PFSK-1 (cell line): Measurements from ENCODE around the gene TMEM229B.

Experiments
- FOXP2 ChIP-seq: optimal IDR thresholded peaks from 2 replicates; pipeline ENCODE3; 2011; ENCODE audit warnings: borderline replicate concordance, control low read depth, inconsistent platforms; ENCODE audit not compliant: insufficient read depth; ENCODE audit errors: extremely low read length, extremely low read depth
- POLR2AphosphoS5 ChIP-seq: IDR thresholded peaks from 2 replicates; pipeline ENCODE4 v1.6.1; 2012; ENCODE audit warnings: low read depth, mild to moderate bottlenecking, control low read depth, low read length, moderate library complexity
- REST ChIP-seq, 2 experiments: IDR thresholded peaks; 2 replicates each; pipeline versions ENCODE4 v1.6.1 to v1.8.0; 2011 to 2012; ENCODE audit warnings: low read depth in 2 of 2, low read length in 2 of 2, control low read depth in 1 of 2, inconsistent platforms in 1 of 2, mild to moderate bottlenecking in 1 of 2, moderate library complexity in 1 of 2; ENCODE audit not compliant: insufficient read depth in 1 of 2
- SIN3A ChIP-seq: IDR thresholded peaks from 2 replicates; pipeline ENCODE4 v1.6.1; 2012; ENCODE audit warnings: mild to moderate bottlenecking, low read length, moderate library complexity, borderline replicate concordance; ENCODE audit not compliant: insufficient read depth
- TAF1 ChIP-seq: IDR thresholded peaks from 2 replicates; pipeline ENCODE4 v1.6.1; 2012; ENCODE audit warnings: low read length, control low read depth, borderline replicate concordance; ENCODE audit not compliant: insufficient read depth

TMEM229B gene

GRCh38 chr14:67513631-67514108 lies 25.1 kb upstream of the TMEM229B start:
- no peak for TF ChIP-seq SIN3A
- no peak for TF ChIP-seq TAF1
- no peak for TF ChIP-seq REST (IDR thresholded peaks at IDR 0.05; ENCODE audit: insufficient read depth in 1 of 2, low read depth in 2 of 2, low read length in 2 of 2)
- no peak for TF ChIP-seq FOXP2
- TF ChIP-seq POLR2AphosphoS5 = no peak

GRCh38 chr14:67512463-67513310 lies 24.2 kb upstream of the TMEM229B start:
- no peak for TF ChIP-seq REST (IDR thresholded peaks at IDR 0.05; ENCODE audit: insufficient read depth in 1 of 2, low read depth in 2 of 2, low read length in 2 of 2)
- TF ChIP-seq TAF1 = no peak
- TF ChIP-seq SIN3A = no peak
- TF ChIP-seq POLR2AphosphoS5 = no peak
- TF ChIP-seq FOXP2 = no peak

- TF ChIP-seq TAF1 = no peak
- no peak for TF ChIP-seq FOXP2
- TF ChIP-seq REST (IDR thresholded peaks at IDR 0.05; ENCODE audit: insufficient read depth in 1 of 2, low read depth in 2 of 2, low read length in 2 of 2) = no peak
- no peak for TF ChIP-seq POLR2AphosphoS5
- no peak for TF ChIP-seq SIN3A
Observed at GRCh38 chr14:67510836-67511235, 22.3 kb upstream of the TMEM229B start.

GRCh38 chr14:67510121-67510520 lies 21.6 kb upstream of the TMEM229B start:
- no peak for TF ChIP-seq TAF1

- TF ChIP-seq SIN3A (no peak), POLR2AphosphoS5 (no peak), REST (IDR thresholded peaks at IDR 0.05; ENCODE audit: insufficient read depth in 1 of 2, low read depth in 2 of 2, low read length in 2 of 2) (no peak), TAF1 (no peak)
Observed at GRCh38 chr14:67508956-67509355, 20.4 kb upstream of the TMEM229B start.
